GM20000 (cell line): Measurements from ENCODE around the gene TICAM2.

Source experiments
- DNase-seq: peaks from one replicate; pipeline ENCODE4 v3.0.0; 2012; ENCODE audit warnings: low spot score
- TF ChIP-seq, protein P1 (sequence below): IDR thresholded peaks from 2 replicates; pipeline ENCODE4 v1.5.1; 2012; ENCODE audit warnings: mild to moderate bottlenecking, control low read depth; ENCODE audit errors: extremely low read depth, missing control alignments

Gene TICAM2

DNA sequence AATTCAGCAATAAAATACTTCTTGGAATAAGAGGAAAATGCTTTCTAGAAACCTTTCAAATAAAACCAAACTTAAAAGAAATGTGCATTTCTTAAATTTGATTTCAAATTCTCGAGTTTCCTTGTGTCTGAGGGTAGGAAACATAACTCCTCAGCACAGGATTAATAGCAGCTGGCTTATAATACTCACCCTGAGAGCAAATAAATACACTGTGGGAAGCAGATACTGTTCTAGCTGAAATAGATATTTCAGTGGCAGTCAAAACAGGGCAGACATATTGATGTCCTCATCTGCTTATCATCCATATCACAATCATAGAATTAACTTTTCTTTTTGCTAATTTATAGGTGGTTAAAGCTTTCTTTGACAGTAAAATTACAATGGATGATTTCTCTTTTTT, 33.6 kb downstream of the TICAM2 start:
- DNase-seq: no peak

DNA sequence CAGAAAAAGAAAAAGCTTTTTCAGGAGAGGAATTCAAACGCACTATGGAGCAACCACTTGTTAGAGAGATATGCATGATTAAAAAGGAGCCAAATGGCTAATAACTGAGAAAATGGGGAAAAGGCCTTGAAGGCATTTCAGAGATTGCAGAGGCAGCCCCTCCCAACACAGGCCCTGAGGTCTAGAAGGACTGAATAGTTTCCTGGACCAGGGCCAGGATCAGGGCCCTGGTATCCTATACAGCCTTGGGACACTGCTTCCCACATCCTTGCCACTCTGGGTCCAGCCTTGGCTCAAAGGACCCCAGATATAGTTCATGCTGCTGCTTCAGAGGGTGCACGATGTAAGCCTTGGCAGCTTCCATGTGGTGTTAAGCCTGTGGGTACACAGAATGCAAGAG, 37.0 kb downstream of the TICAM2 start:
- DNase-seq: no peak
- TF ChIP-seq, protein P1, sequence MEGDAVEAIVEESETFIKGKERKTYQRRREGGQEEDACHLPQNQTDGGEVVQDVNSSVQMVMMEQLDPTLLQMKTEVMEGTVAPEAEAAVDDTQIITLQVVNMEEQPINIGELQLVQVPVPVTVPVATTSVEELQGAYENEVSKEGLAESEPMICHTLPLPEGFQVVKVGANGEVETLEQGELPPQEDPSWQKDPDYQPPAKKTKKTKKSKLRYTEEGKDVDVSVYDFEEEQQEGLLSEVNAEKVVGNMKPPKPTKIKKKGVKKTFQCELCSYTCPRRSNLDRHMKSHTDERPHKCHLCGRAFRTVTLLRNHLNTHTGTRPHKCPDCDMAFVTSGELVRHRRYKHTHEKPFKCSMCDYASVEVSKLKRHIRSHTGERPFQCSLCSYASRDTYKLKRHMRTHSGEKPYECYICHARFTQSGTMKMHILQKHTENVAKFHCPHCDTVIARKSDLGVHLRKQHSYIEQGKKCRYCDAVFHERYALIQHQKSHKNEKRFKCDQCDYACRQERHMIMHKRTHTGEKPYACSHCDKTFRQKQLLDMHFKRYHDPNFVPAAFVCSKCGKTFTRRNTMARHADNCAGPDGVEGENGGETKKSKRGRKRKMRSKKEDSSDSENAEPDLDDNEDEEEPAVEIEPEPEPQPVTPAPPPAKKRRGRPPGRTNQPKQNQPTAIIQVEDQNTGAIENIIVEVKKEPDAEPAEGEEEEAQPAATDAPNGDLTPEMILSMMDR: no peak

More for the DNA sequence above, 33.6 kb downstream of the TICAM2 start:
- TF ChIP-seq, protein P1: no peak

DNA sequence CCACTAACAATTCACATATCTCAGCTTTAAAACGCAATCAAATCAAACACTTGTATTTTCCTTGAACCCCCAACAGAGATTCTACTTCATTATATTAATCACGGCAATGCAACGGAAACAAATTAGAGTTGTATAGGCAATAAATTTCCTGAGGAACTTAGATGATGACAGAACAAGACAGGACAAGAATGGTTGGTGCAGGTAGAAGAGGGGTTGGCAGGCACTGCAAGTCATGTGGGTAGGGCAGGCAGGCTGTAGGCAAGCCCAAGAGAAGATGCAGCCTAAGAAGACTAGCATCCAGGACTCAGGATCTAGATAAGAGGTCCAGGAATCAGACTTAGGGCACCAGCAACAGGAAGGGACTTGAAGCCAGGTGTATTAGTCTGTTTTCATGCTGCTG, 41.1 kb downstream of the TICAM2 start:
- no peak for DNase-seq
- TF ChIP-seq, protein P1: no peak

DNA sequence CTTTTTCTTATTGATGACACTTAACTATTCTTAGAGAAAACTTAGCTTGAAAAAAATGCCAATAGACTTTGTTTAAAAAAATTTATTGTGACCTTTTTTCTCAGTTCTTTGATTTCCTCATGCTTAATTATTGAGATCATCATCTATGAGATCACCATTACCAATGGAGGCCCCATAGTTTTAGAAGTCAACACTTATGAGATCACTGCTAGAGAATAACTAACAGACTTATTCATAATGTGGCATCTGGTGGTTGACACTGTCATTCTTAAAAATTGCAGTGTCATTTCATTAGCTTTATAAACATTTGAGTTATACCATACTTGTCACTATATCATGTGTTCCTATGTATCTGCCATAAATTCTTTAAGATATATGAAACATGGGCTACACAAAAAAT, 42.8 kb downstream of the TICAM2 start:
- no peak for DNase-seq
- TF ChIP-seq, protein P1: no peak

DNA sequence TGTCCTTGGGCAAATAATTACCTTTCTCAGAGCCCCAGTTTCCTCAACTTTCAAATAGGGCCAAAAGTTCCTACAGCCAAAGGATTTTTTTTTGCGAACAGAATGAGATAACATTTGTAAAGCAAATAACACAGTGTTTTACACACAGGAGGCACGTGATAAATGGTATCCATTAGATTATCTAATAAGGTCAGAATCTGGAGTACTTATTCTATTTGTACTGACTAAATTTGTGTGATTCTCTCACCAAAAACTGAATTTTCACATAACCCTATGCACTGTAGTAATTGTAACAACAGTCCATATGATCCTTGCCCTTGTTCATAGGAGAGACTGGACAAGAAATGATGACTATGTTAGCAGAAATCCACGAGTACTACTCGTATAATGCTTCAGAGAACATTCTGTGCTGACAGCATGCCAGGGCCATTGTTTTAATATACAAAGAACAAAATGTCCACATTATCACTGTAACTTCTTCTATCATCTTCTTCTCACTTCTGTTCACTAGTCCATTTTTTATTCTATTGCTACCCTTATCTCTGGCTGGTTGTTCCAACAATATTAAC, 43.8 kb downstream of the TICAM2 start:
- no peak for DNase-seq
- TF ChIP-seq, protein P1: no peak

DNA sequence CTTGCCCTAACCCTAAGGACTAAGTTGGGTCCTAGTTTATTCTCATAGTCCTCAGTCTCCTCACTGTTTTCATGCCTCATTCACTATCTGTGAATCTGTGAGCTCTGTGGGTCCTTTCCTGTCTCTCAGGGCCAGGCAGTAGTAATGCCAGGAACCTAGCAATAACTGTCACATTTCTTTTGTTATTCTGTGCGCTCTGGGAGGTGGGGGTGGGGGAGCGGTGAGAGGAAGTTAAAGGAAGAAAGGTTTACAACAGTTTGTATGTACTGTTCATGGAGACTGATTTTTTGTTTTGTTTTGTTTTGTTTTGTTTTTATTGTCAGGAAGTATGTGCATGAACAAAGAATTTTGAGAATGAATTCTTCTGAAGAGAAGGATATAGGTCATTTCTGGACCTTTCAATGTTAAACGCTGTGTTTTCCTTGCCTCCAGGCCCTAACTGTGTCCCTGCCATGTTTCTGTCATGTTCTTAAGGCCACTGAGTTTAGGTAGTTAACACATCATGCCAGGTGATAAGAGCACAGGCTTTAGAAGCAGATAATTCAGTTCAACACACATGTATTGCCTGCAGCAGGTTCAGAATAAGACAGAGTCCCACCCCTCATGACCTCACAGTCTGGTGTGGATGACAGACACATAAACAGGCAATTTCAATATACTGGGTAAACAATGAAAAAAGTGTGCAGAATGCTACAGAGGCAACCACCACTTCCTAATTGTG, 44.5 kb downstream of the TICAM2 start:
- TF ChIP-seq, protein P1: no peak
- no peak for DNase-seq

DNA sequence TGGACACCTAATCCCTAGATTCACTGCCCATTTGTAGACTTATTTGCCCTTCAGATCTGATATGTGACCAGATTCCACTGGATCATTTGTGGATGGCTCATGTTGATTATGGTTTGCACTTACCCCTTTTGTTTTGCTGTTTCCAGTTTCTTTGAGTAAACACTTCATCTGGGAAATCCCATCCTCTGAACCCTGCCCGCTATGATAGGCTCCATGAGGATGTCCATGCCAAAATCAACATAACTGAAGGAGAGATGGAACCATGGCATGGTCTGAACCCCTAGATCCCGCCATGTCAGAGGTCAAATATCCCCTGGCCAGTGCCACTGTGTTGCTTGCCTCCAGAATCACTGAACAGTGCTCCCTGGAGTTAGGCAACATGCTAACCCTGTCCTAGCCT, 46.0 kb downstream of the TICAM2 start:
- TF ChIP-seq, protein P1: no peak
- no peak for DNase-seq
